ENCODE measurements around the gene POLA1.

The POLA1 gene

DNA sequence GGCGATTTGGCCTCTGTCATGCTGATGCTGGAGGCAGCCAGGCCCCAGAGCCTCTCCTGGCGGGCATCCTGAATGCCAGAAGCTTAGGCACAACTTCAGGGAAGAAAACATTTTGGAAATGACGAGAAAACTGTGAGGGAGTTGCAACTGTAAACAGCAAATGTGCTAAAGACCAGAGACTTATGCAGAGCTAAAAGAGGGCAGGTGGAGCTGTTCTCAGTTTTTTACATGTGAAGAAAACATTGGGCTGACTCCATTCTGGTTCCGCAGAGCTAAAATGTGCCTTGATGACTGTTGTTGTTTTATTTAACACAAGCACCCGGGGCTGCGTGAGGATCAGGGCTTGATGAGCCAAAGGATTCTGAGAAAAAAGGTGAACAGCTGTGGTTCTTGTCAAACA, 332.9 kb downstream of the POLA1 start:
- TF ChIP-seq, protein P1, sequence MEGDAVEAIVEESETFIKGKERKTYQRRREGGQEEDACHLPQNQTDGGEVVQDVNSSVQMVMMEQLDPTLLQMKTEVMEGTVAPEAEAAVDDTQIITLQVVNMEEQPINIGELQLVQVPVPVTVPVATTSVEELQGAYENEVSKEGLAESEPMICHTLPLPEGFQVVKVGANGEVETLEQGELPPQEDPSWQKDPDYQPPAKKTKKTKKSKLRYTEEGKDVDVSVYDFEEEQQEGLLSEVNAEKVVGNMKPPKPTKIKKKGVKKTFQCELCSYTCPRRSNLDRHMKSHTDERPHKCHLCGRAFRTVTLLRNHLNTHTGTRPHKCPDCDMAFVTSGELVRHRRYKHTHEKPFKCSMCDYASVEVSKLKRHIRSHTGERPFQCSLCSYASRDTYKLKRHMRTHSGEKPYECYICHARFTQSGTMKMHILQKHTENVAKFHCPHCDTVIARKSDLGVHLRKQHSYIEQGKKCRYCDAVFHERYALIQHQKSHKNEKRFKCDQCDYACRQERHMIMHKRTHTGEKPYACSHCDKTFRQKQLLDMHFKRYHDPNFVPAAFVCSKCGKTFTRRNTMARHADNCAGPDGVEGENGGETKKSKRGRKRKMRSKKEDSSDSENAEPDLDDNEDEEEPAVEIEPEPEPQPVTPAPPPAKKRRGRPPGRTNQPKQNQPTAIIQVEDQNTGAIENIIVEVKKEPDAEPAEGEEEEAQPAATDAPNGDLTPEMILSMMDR (IDR thresholded peaks at IDR 0.05; ENCODE audit: control insufficient read depth, insufficient read depth, low read depth, low read length, missing control alignments) = no peak
- no peak for DNase-seq (ENCODE audit: low read depth)
- H3K4me3 ChIP-seq (ENCODE audit: control insufficient read depth, low read depth, low read length) = no peak overlapping the region

GRCh38 chrX:25028726-25029125, 335.0 kb downstream of the POLA1 start:
- TF ChIP-seq, protein P1 (IDR thresholded peaks at IDR 0.05; ENCODE audit: control insufficient read depth, insufficient read depth, low read depth, low read length, missing control alignments) = no peak
- peak; percentile 8 for DNase-seq (ENCODE audit: low read depth)
- no peak overlapping the region for H3K4me3 ChIP-seq (ENCODE audit: control insufficient read depth, low read depth, low read length)

DNA sequence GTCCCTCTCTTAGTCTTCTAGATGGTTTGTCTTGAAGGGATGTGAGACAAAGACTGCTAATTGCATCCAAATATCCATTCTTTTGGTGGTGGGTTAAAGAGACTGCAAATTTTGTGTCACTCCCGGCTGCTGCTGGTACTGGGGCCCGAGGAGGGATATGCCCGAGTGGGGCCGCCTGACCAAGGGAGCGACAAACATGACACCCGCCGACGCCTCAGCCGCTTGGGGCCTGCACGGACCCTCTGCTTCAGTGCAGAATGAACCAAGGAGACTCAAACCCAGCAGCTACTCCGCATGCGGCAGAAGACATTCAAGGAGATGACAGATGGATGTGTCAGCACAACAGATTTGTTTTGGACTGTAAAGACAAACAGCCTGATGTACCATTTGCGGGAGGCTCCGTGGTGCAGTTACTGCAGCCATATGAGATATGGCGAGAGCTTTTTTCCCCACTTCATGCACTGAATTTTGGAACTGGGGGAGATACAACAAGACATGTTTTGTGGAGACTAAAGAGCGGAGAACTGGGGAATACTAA, 335.6 kb downstream of the POLA1 start:
- H3K4me3 ChIP-seq (ENCODE audit: control insufficient read depth, low read depth, low read length) = no peak overlapping the region
- no peak for DNase-seq (ENCODE audit: low read depth)
- TF ChIP-seq, protein P1 (IDR thresholded peaks at IDR 0.05; ENCODE audit: control insufficient read depth, insufficient read depth, low read depth, low read length, missing control alignments) = no peak

DNA sequence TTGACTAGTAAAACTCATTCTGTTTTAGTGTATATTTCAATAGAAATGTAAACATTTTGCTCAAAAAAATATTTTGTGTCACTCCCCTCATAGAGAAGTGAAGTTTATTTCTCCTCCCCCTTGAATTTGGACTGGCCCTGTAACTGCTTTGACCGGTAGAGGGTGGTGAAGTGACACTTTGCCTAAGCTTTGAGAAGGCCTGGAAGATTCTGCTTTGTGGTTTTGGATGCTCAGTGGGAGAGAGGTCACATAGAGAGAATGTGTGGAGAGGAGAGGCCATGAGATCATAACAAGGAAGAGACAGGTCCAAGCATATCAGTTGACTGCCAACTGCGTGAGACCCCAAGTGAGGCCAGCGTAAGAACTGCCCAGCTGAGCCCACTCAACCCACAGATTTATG, 341.2 kb downstream of the POLA1 start:
- H3K4me3 ChIP-seq (ENCODE audit: control insufficient read depth, low read depth, low read length) = no peak overlapping the region
- TF ChIP-seq, protein P1 (IDR thresholded peaks at IDR 0.05; ENCODE audit: control insufficient read depth, insufficient read depth, low read depth, low read length, missing control alignments) = no peak
- no peak for DNase-seq (ENCODE audit: low read depth)

DNA sequence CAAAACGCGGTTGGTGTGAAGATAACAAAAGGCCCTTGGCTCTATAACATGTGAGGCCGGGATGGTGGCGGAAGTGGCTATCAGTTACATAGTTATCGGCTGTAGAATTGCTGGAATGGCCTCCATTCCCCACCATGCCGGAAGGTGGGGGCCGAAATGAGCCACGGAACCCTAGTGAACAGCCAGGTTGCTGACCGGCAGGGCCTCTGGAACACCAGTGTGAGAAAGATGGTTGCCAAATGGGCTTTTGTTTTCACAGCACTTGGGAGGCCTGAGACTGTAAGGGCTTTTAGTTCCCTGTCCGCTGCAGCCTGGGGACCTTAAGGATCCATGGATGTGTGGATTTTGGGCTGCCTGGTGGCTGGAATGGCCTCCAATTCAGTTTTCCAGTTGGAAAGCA, 345.3 kb downstream of the POLA1 start:
- TF ChIP-seq, protein P1 (IDR thresholded peaks at IDR 0.05; ENCODE audit: control insufficient read depth, insufficient read depth, low read depth, low read length, missing control alignments) = no peak
- no peak overlapping the region for H3K4me3 ChIP-seq (ENCODE audit: control insufficient read depth, low read depth, low read length)
- no peak for DNase-seq (ENCODE audit: low read depth)

DNA sequence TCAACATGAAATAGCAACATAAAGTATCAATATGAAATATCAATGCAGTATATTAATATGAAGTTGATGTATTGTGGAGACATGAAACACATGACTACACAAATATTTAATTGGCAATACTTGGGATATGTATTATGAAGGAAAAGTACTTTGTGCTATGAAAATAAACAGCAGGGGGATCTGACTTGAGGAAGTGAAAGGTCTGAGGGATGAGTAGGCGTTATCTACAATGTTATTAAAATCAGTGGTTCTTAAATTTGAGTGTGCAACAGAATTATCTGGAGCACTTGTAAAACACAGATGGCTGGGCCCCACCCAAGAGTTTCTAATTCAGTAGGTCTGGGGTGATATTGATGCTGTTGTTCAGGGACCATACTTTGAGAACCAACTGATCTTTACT, 349.5 kb downstream of the POLA1 start:
- TF ChIP-seq, protein P1 (IDR thresholded peaks at IDR 0.05; ENCODE audit: control insufficient read depth, insufficient read depth, low read depth, low read length, missing control alignments) = no peak
- H3K4me3 ChIP-seq (ENCODE audit: control insufficient read depth, low read depth, low read length) = no peak overlapping the region
- DNase-seq (ENCODE audit: low read depth) = no peak
